ENCODE measurements around the gene FBXL17. TPM values are rescaled to one million over a fixed set of nuclear protein-coding genes. Genes with fewer than 3 reads are reported as not detected.

The FBXL17 gene
- polyA plus RNA-seq, 1 donor = 19.8 TPM

DNA sequence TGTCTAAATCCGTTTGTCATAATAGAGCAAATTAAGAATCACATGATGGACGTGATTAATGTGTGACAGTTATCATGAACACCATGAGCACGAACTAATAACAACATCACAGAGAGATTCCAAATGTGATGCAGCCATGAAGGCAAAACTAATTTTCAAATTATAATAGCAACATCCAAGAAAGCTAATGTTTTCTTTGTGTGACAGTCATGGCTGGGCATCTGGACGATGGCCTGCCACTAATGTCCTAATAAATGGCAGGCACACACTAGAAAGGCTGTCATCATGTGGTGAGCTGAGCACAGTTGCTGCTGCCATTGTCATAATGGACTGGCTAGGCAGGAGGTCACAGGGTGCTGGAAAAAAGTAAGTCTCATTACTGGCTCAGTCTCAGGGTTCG, 431.1 kb downstream of the FBXL17 start:
- no peak for DNase-seq

GRCh38 chr5:107949688-107950341, 432.1 kb downstream of the FBXL17 start:
- no peak for DNase-seq

DNA sequence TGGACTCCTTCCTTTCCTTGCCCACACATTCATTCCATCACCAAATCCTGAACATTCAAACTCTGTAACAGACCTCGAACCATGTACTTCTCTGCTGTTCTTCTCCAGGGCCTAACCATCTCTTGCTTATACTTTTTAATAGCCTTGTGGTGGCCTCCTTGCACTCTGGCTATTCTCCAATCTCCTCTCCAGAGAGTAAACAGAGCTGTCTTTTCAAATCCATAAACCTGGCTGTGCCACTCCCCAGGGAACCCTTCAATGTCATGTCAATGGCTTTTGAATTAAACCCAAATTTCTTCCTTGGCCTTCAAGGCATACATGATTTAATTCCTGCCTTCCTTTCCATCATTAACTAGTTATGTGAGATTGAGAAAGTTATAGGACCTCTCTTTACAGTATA, 433.5 kb downstream of the FBXL17 start:
- DNase-seq = no peak

- DNase-seq = no peak
Observed at GRCh38 chr5:107945061-107945460, 436.8 kb downstream of the FBXL17 start.

GRCh38 chr5:107943923-107944322, 438.0 kb downstream of the FBXL17 start:
- no peak for DNase-seq

- no peak for DNase-seq
Observed at GRCh38 chr5:107941036-107941435, 440.9 kb downstream of the FBXL17 start.

GRCh38 chr5:107937651-107938355, 444.1 kb downstream of the FBXL17 start:
- no peak for DNase-seq

DNA sequence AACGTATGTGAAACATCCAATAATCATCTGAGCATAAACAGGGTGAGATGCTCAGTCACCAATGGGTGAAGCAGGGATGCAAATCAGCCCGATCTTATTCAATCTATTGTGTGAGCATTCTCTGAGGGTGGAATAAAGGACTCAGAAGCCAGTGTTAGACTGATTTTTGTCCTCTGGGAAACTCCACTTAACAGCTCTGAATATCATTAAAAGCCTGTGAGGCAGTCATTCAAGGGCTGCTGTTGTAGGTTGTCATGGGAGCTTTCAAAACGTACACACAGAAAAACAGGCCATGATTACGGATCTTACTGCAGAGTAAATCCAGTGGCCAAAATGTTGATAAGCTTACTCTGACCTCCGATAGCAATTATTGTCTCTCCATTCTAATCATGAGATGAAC, 444.7 kb downstream of the FBXL17 start:
- DNase-seq = no peak

GRCh38 chr5:107936515-107936914, 445.4 kb downstream of the FBXL17 start:
- no peak for DNase-seq

DNA sequence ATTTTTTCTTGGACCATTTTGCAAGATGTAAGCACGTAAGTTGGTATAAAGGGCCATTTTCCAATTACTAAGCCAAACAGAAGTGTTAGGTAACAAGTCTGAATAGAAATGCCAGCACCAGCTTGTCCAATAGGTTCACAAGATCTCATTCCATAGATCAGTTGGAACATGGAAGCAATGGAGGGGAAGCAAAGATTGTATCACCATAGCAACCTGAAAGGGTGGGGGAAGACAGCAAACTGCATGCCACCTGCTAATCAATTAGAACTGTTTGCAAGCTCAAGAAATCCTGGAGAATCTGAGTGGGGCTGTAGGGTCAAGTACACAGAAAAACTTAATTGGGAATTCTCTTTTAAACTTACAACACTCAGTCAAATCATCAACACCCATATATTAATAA, 446.3 kb downstream of the FBXL17 start:
- DNase-seq = no peak

GRCh38 chr5:107933326-107933725, 448.6 kb downstream of the FBXL17 start:
- no peak for DNase-seq

- no peak for DNase-seq
Observed at GRCh38 chr5:107930891-107931290, 451.0 kb downstream of the FBXL17 start.

DNA sequence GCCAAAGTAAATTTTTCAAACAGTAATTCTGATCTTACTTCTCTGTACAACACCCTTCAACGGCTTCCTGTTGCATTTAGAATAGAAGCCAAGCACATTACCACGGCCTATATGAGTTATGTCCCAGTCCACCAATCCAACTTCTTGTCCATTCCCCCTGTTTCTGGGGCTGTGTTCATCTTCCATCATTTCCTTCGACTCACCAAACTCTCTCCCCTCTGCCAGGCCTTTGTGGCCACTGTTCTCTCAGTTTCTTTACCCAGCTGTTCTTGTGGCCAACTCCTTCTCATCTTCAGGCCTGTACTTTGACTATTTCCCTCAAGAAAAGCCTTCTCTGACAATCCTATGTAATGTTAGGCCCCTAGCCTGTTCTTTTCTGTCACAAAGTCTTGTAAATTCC, 451.8 kb downstream of the FBXL17 start:
- no peak for DNase-seq

- no peak for DNase-seq
Observed at GRCh38 chr5:107929080-107929479, 452.8 kb downstream of the FBXL17 start.

DNA sequence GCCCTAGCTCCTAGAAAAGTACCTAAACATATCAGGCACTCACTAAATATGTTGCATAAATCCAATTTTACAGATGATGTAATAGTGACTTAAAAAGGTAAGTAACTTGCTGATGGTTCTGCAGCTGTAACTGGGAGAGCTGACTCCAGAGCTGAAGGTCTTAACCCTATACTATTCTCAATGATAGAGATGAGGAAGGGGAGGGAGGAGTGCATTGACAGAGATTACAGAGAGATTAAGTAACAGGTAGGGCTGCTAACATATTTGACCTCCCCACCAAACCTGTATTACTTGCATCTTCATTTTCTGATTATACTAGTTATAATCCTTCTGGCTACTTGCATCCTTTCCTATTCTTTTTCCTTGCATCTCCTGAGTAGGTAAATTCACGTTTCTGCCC, 455.8 kb downstream of the FBXL17 start:
- no peak for DNase-seq

DNA sequence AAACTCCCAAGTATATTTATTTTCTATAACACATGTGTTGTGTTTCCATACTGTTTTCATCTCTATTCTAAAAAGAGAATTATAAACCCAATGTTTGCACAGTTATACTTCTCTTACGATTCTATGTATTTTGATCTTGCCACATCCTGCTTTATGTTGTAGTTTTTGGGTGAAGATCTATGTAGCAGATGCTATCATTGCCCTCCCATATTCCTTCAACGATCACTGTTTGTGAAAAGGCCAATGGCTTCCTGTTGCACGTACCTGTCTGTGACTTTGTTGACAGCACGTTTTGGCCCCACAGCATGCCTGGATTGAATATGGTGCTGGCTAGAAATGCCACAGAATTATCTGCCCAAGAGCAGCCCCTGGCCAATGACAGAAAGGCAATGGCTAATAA, 456.7 kb downstream of the FBXL17 start:
- no peak for DNase-seq

DNA sequence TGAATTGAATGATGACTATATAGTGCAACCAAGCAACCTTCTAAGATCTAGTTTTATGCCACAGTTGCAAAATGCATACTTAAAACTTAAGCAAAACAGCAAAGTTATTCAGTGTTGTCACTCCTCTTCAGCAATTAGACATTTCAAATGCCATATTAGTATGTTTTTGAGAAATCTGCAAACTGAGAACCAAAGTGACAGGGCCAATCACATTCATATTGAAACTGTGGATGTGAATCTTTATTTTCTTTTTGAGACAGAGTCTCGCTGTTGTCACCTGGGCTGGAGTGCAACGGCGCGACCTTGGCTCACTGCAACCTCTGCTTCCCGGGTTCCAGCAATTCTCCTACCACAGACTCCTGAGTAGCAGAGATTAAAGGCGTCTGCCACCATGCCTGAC, 461.9 kb downstream of the FBXL17 start:
- no peak for DNase-seq

DNA sequence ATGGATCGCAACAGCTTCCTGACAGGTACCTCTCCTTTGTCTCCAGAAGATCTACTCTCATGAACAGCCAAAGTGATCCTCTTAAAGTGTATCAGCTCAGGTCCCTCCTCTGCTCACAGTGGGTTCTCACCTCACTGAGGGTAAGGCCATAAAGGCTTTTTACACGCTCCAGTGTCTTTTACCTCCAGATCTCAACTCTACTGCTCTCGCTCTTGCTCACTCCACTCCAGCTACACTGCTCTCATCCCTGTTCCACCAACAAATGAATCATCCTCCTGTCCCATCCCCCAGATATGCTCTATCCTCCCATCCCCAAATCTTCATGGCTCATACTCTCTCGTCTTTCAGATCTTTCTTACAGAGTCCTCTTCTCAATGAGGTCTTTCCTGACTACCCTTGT, 462.5 kb downstream of the FBXL17 start:
- DNase-seq = no peak

GRCh38 chr5:107917983-107918382, 463.9 kb downstream of the FBXL17 start:
- DNase-seq = no peak

- DNase-seq = no peak
Observed at GRCh38 chr5:107916731-107917725, 464.9 kb downstream of the FBXL17 start.

DNA sequence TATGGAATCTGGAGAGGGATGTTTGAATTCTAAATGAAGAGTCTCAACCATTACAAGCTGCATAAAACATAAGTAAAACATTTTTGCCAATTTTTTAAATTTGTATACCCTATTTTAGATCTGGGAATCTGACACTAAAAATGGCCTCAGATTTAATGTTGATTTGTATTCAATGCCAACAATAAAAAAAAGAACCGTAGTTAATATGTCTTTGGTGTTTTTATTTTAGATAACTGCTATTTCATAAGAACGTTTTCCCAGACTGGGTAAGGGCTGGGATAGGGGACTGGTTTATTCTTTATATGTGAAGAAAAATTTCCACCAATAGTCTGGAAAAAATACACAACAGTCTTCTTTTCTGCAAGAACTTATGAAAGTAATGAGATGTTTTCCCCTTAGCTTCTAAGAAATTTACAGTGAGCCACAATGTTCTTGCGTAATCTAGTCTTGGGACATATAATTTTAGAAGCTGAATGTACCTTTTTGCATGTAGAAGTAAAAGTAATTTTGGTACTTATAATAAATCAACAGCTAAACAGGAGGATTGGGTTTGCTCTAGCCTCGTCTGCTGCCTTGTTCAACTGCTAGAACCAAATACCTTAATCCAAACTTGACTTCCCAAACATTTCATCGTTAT, 466.6 kb downstream of the FBXL17 start:
- DNase-seq = no peak

- DNase-seq = no peak
Observed at GRCh38 chr5:107913494-107913893, 468.4 kb downstream of the FBXL17 start.

DNA sequence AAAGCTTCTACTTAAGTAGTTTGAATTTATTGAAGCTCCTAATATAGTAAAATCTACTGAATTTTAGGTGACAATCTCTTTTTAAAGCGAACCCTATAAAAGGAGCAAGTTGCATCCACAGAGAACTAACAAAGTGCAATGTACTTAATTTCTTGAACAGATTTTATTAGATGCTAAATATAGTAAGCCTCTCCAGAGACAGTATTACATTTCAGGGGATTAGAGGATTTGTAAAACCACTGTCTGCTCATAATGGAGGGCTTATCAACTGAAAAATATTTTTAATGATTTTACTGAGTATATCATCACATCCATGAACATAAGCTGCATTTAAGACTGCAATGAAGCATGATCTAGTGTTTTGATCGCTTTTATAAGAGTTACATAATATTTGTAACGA, 481.2 kb downstream of the FBXL17 start:
- no peak for DNase-seq

All from hindlimb muscle (tissue), 1 donor.